Activated gamma-delta T cell (primary cell): ENCODE data around the gene RNF212B.

Source experiments
- DNase-seq: peaks from one replicate; lab custom pipeline; 2025; lab: John Stamatoyannopoulos, UW

Gene RNF212B

DNA sequence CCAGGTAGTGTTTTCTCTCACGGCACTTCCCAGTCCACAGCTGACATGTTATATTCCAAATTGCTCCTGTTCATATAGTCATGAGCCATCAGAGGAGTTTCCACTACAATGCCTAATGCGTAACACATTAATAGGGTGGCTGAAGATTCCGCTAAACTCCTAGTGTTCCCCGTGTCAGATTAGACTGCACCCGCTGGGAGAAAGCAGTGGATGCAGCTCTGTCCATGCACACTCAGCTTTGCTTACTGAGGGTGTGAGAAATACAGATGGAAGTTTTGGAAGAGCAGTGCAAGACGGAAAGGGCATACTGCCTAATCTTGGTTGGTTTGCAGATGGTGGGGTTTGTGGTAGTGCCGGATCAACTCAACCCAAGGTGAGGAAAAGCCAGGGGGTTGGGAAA is 59.4 kb downstream of the RNF212B start:
- DNase-seq, result no peak

DNA sequence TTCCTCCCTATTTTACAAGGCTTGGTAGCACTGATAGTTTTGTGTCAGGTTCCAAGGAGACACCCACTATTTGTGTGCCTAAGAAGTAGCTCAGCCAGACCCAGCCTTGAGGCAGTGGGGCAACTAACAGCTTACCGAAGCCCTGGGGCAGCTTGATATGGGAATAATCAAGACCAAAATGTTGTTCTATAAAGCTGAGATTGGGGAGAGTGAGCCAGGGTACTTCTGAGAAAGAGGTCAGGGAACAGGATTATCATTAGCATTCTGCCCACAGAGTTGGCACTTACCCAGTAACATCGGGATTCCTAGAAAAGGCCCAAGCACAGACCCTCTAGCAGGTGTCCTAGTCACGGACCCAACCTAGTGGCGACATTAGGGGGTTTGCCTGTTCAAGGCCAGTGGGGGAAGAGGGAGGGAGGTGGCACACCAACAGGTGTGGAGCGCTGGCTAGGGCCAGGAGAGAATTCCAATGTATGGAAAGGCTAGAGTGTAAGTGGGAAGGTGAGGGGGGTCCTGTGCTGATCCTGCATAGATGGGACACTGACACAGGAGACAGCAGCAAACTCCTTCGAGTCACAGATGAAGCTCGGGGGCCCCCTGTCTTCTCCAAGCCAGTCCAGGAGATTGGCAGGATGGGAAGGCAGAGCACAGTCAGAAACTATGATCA is 60.0 kb downstream of the RNF212B start:
- no peak for DNase-seq

DNA sequence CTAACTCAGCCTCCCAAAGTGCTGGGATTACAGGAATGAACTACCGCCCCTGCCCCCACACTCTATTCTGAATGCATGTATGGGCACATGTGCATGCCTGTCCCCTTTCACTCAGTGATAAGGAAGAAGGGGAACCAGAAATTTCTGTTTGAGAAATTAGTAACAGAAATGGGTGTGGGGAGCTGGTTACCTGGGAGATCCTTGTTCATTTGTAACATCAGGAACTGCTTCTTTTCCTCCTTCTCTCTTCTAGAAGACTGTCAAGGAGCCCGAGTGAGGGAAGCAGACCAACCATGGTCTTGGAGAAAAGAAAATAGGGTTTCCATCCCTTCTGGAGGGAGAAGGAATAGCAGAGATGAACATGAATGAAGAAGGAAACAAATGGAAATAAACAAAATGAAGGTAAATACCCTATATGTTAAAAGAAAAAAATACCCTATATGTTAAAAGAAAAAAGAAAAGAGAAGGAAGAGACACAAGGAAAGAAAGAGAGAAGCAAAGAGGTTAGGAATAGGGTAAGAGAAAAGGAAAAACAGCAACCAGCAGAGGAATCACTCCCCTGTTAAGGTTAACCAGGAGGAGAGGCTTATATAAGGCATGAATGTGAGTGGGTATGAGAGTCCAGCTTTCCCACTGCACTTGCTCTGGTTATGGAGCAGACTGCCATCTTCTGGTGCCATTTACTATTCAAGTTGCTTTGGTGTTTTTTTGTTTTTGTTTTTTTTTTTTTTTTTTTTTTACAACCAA is 61.6 kb downstream of the RNF212B start:
- DNase-seq, result no peak

DNA sequence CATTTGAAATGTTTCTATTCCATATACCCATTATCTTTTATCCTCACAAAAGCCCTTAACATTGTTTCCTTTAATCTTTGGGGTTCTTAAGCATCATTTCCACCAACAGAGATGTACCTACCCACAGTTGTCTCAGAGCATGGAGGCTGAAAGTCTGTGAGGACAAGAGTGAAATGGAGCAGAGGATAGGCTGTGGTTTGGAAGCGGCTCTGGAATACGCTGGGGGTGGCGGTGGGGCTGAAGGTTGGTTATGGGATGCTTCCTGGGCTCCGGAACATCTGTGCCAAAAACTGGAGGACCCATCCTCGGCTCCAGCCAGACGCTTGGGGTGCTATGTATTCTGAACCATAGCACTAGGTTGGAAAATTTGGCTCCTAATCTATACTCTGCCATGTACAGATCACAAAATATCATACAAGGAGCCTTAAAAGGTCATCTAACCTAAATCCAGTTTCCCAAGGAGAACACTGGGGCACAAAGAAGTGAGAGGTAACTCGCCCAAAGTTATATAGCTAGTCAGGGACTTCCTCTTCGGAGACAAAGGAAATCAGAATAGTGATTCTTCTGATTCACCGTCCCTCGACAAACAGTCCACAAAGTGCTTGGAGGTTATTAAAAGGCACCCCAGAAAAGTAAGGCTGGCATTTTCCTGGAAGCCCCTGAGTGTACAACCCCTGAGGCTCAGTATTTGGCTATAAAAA is 62.4 kb downstream of the RNF212B start:
- no peak for DNase-seq

DNA sequence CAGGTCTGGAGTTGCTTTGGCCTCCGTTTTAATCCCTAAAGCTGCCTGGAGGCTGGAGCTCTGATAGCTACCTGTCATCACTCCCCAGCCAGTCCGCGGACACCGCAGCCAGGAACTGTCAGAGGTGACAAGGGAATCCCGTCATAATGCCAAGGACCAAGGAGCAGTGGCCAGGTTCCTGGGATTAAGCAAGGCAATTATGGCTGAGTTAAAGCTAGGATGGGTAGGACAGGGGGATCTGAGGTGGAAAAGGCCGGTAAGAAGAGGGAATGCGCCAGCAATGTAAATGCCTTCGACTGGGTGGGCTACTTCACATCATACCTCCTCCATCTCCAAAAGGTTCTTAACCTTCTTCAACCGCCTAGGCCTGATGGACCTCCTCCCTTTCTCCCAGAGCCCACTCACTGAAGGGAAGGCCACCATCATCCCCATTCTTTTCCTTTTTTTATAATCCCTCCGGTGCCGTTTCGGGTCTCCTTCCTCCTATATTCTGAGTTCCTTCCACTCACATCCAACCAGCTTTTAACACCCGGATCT is 63.0 kb downstream of the RNF212B start:
- DNase-seq, result no peak

DNA sequence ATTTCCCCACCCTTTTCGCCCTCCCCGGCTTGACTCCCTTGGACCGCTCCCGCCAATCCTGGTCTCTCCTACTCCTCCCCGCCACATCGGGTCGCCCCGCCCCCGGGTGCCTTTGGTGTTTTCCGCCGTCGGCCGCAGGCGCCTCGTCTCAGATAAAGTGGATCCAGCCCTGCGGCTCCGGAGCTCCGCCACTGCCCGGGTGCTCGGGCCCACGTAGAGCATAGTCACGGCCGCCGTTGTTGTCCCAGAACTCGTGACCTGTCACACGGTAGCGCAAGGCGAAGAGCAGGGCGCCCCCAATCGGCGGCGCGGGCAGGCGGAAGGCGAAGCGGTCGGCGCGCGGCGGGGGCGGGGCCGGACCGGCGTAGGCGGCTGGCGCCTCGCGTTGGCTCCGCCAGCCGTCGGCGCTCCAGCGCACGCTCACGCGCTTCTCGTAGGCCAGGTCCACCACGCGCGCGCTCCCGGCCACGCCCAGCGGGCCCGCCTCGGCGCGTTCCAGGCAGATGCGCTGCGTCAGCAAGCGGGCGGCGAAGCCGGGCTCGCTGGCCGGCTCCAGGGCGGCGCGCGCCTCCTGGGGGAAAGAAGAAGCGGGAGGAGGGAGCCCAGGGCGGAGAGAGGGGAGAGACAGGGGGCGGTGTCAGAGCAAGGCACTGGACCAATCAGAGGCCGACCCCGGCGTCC is 63.7 kb downstream of the RNF212B start:
- DNase-seq, result peak; percentile 97

DNA sequence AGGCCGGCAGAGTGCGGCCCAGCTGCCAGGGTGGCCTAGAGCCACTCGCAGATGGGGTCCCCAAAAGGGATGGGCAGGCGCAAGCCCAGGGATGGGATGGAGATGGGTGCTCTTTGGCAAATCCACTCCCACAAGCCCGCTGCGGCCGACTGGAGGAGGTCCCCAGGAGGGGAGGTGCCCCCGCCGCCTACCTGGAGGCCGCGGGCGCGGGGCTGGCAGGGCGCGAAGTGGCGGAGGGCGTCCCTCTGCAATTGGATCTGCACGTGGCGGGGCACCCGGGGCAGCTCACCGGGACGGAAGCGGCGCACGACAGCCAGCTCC is 64.2 kb downstream of the RNF212B start:
- peak; percentile 67 for DNase-seq

DNA sequence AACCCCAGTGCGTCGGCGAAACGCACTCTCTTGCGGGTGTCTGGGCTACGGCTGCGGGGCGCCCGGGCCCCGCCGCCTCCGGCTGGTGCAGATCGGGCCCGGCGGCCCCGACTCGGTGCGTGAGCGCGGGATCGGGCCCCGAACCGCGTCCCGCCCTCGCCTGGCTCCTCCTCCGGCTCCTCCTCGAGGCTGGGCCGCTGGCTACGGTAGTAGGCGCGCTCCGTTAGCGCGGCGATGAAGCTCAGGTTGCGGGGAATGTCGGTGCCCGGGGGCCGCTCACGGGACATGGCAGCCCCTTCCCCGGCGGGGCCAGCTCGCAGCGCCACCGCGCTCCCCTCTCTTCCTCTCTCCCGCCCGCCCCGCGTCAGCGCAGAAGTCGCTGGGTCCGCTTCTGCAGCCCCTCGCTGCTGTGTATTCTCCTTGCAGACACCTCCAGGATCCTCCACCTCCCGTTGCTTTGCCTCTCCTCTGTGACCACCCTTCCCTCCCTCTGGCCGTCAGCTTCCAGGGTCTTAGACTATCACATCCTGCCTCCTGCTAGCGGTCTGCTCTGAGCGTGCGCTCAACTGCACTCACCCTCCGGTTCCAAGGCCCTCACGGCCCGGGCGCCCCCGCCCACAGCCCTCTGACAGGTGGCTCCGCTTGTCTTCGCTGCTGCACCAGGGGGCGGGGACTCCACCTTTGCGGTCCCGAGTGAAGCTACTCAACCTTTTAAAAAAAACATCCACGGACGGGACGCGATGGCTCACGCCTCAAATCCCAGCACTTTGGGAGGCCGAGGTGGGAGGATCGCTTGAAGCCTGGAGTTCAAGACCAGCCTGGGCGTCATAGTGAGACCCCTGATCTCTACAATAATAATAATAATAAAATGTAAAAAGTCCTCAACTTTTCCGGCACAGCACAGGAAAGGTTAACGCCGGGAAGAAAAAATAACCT is 64.8 kb downstream of the RNF212B start, which contains the start of gene PPP1R3E:
Gene PPP1R3E (minus strand): TSS at position 570 of the 936 bp plus-strand sequence. CDS start 283 bp downstream, at position 287.
- DNase-seq, result peak; percentile 62

DNA sequence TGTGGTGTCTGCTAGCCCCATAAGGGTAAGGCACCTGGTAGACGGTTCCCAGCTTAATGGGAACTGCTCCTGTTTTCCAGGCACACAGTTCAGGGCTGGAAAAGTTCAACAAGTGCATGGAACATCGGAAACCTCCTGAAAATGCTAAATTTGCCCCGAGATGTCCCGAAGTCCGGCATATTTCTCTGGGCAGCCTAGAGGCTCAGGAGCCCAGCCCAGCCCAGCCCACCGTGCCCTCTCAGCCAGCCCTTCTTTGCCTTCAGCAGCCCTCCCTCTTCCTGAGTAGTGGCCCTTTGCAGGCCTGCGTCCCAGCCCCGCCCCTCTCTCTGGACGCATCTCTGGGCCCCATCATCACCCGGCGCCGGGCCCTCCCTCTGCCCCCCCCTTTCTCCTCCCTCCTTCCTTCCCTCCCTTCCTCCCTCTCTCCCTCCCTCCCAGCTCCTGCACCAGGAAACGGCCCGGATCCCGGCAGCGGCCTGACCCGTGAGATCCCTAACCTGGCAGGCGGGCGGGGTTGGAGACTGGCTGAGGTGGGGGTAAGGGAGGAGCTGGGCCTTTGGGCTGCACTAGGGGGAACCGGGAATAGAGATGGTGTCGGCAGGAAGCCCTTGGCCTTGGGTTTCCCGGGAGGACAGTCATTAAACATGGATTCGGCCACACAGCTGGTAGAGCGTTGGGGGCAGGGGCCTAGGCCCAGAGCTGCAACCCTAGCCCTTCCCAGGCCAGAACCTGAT is 68.8 kb downstream of the RNF212B start, which contains the start of gene BCL2L2:
Gene BCL2L2 (plus strand): TSS at position 422 of the 734 bp plus-strand sequence. CDS start 935 bp downstream, outside the sequence.
- DNase-seq, result no peak

DNA sequence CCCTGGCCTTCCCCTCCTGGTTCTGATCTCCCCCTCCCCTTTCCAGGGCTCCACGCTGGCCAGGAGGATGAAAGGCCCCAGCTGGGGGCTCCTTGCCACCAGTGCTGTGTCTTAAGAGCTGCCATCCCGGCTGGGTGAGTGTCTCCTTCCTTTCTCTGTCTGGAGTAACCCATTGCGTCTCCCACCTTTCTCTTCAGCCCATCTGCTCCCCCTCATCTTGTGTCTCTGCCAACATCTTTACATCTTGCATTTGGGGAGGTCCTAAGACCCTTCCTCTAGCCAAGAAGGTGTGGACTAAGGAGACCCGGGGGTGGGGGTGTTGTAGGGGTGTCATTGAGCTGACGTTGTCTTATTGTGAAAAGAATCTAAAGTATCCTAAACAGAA is 69.4 kb downstream of the RNF212B start:
- DNase-seq, result no peak

DNA sequence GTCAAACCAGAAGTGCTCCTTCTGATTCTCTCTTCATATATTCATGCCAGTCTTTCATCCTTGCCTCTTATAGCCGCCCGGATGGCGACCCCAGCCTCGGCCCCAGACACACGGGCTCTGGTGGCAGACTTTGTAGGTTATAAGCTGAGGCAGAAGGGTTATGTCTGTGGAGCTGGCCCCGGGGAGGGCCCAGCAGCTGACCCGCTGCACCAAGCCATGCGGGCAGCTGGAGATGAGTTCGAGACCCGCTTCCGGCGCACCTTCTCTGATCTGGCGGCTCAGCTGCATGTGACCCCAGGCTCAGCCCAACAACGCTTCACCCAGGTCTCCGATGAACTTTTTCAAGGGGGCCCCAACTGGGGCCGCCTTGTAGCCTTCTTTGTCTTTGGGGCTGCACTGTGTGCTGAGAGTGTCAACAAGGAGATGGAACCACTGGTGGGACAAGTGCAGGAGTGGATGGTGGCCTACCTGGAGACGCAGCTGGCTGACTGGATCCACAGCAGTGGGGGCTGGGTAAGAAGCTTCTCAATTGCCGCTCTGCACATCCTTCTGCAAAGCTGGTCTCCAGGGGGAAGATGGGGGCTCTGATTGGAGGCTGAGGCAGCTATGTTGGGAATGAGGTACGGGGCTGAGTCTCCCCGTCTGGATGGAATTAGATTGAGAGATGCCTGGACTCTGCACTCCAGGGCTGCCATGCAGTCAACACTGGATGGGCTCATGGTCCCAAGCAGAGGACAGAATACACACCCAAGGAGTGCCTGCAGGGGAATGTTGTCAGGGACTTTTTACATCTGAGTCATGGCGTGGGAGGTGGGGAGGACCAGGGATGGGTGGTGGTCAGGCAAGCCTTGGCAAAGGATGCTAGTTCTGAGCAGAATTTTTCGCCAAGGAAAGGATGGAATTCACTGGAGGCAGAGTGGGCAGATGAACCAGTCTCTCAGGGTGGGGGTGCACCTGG is 70.2 kb downstream of the RNF212B start:
- no peak for DNase-seq

DNA sequence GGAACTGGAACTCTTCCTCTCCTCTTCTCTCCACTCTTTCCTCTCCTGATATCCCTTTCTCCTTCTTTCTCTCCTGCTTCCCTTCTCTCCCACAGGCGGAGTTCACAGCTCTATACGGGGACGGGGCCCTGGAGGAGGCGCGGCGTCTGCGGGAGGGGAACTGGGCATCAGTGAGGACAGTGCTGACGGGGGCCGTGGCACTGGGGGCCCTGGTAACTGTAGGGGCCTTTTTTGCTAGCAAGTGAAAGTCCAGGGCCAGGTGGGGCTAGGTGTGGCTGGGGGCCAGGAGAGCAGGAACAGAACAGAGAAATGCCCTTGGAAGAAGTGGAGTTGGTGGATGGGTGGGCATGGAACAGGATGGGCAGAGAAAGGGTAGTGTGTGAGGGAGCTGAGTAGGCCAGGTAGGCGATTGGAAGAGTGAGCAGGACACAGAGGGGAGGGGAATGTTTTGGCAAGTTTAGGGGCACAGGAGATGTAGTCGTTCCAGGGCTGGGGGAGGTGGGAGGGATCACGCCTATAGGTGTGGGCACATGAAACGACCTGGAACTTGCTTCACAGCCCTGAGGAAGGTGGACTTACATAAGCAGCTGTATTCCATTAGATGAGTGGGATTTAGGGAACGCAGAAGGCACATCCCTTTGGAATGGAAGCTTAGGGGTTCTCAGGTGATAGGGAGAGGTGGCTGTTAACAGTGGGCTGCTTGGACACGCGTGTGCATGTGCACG is 71.1 kb downstream of the RNF212B start:
- no peak for DNase-seq

DNA sequence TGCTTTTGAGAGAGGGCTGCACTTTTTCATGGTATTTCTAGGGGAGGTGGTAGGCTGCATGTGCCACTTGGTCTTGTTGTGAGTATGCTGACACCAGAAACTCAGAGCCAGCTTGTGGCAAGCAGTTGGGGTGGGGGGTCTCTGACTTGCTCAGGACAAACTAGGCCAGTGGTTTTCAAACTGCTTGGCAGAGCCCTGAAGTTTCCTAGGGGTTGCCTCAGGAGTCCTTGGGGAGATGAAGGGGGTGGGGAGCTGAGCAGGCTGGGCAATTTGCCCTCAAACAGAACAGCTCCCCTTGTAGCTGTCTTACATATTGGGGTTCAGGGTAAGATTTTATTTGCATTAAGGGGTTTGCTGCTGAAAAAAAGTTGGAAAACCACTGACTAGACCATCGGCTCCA is 72.8 kb downstream of the RNF212B start:
- DNase-seq, result no peak

DNA sequence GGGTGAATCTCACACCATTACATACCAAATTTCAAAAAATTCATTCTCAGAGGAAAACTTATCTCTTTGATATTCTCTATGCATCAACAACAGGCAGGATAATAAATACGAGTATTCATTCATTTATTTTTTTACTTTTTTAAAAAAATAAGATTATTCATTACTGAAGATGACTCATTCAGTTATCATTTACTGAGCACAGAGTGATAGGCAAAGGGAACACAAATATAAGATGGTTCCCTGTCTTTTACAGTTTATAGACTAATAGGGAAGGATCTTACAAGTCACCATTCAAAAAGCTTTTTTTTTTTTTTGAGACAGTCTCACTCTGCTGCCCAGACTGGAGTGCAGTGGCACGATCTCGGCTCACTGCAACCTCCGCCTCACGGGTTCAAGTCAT is 78.6 kb downstream of the RNF212B start:
- no peak for DNase-seq

DNA sequence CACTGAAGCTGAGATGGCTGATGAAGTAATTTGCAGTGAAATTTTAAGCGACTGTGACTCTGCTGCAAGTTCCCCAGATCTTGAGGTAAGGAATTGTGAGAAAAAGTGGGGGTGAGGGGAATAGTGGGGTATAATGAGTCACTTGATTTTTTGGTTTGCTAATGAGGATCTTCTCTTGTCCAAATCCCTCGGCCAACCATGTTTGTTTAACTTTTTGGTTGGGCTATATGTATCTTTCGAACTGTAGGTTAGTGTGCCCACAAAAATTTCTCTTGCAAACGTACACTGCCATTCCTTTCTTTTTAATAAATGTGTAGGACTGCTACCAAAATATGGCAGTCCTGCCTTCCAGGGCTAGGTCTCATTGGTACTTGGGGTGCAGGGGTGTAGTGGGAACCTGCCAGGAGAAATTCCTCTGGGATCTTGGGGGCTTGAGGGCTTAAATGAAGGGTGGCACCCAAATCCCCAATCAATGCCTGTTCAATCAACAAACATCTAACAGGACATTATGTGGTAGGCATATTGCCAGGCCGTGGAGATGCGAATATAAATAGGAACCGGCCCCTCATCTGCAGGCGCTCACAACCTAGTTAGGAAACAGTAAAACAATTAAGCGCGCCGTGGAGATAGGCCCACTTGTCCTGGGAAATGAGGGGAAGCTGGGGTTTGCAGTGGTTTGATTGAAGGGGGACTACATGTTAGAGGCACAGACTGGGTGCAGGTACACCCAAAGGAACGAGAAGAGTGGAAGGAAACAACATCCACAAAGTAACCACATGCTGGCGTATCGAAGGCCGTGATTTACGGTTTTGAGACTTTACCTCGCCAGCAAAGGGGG is 82.2 kb downstream of the RNF212B start:
- DNase-seq, result no peak

DNA sequence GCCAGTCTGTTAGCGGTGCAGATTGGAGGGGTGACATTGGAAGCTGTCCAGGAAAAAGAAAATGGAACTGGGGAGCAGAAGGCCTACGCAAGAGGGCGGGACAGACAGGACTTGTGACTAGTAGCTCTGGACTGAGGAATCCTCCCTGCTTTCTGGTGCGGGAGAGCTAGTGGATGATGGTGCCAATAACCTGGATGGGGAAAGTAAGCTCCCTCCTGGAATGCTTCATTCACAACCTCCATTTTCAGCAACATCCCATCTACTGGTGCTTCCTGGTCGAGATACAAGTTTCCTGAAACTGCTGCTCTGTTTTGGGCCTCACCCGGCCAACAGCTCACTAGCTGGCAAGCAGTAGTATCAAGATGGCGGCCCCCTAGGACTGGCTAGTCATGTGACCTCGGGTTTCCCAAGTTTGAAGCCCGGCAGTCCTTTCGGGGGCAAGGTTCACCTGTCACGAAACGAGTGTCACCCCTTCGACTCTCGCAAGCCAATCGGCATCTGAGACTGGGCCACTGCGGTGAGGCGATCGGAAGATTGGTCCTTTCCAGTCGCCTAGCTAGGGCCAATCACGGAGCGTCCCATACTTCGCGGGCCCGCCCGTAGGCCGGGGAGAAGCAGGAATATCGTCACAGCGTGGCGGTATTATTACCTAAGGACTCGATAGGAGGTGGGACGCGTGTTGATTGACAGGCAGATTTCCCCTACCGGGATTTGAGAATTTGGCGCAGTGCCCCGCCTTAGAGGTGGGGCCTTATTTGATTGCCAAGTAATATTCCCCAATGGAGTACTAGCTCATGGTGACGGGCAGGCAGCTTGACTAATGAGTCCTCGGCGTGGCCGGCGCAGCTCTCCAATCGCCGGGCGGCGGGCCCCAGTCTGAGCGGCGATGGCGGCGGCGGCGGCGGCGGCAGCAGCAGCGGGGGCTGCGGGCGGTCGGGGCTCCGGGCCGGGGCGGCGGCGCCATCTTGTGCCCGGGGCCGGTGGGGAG is 83.1 kb downstream of the RNF212B start, which contains the start of gene PABPN1:
Gene PABPN1 (plus strand): TSS at position 874 of the 988 bp plus-strand sequence. CDS start 13 bp downstream, at position 887.
- peak; percentile 89 for DNase-seq
